Gastrocnemius medialis (tissue), 4 donors: ENCODE data around the gene TDRD7.

Experiments used
- POLR2A ChIP-seq, 2 donors: fragments of 450-650 bp; IDR thresholded peaks; one replicate each; pipeline ENCODE4 v1.6.1; 2017; ENCODE audit warnings: antibody characterized with exemption in 2 of 2, mild to moderate bottlenecking in 2 of 2, moderate library complexity in 2 of 2
- TF ChIP-seq, protein P1 (sequence below), 5 experiments: fragments of 450-650 bp in 3 of 5; fragments of 200-600 bp in 2 of 5; sonication (generic) in 2 of 5; IDR thresholded peaks in 4 of 5; conservative IDR thresholded peaks in 1 of 5; 1 replicate in 4 of 5; 2 replicates in 1 of 5; pipeline ENCODE4 v1.5.1; 2016 to 2019; ENCODE audit warnings: antibody characterized with exemption in 5 of 5, mild to moderate bottlenecking in 3 of 5, moderate library complexity in 3 of 5

DNA sequence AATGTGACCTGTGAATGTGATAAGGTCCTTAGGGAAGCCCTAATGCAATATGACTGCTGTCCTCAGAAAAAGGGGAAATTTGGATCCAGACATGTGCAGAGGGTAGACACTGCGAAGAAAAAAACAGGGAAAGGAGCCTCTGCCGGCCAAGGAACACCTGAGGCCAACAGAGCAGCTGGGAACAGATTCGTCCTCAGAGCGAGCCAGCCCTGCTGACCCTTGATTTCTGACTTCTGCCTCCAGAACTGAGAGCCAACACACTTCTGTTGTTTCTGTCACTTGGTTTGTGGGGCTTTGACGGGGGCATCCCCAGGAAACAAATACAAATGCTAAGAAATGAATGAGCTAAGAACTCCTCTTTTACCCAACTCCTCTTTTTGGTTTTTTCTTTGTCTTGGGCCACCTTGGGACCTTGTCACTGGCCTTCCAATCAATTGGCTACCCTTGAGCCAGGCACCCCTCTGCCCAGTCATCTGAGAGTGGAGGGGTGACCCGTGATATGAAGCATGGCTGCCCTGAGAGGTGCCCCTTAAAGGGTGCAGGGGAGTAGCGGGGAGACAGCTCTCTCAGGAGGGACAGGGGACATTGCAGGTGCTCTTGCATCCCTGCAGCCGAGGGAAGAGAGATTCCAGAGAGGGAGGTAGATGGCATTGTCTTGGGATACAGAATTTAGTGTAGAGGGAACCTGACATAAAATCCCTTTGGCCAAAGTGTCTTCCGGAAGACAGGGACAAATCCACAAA is 106.4 kb downstream of the TDRD7 start:
- TF ChIP-seq POLR2A (IDR thresholded peaks at IDR 0.05) = no peak
- TF ChIP-seq, protein P1, sequence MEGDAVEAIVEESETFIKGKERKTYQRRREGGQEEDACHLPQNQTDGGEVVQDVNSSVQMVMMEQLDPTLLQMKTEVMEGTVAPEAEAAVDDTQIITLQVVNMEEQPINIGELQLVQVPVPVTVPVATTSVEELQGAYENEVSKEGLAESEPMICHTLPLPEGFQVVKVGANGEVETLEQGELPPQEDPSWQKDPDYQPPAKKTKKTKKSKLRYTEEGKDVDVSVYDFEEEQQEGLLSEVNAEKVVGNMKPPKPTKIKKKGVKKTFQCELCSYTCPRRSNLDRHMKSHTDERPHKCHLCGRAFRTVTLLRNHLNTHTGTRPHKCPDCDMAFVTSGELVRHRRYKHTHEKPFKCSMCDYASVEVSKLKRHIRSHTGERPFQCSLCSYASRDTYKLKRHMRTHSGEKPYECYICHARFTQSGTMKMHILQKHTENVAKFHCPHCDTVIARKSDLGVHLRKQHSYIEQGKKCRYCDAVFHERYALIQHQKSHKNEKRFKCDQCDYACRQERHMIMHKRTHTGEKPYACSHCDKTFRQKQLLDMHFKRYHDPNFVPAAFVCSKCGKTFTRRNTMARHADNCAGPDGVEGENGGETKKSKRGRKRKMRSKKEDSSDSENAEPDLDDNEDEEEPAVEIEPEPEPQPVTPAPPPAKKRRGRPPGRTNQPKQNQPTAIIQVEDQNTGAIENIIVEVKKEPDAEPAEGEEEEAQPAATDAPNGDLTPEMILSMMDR (IDR thresholded peaks at IDR 0.05 in 4 of 5, conservative IDR thresholded peaks at IDR 0.05 in 1 of 5) = no peak
